CD4-positive, alpha-beta T cell treated with Interleukin-4 for 4 hours (primary cell): ENCODE data around the gene ITIH2.
"Not testable (repeated sequence)": the region's sequence is repeated elsewhere in the genome, so short reads cannot be mapped to it uniquely, and the experiment has no call there.

Source experiments
- DNase-seq: peaks from one replicate; pipeline ENCODE4 v3.0.0-alpha.2; 2020

ITIH2 gene, protein sequence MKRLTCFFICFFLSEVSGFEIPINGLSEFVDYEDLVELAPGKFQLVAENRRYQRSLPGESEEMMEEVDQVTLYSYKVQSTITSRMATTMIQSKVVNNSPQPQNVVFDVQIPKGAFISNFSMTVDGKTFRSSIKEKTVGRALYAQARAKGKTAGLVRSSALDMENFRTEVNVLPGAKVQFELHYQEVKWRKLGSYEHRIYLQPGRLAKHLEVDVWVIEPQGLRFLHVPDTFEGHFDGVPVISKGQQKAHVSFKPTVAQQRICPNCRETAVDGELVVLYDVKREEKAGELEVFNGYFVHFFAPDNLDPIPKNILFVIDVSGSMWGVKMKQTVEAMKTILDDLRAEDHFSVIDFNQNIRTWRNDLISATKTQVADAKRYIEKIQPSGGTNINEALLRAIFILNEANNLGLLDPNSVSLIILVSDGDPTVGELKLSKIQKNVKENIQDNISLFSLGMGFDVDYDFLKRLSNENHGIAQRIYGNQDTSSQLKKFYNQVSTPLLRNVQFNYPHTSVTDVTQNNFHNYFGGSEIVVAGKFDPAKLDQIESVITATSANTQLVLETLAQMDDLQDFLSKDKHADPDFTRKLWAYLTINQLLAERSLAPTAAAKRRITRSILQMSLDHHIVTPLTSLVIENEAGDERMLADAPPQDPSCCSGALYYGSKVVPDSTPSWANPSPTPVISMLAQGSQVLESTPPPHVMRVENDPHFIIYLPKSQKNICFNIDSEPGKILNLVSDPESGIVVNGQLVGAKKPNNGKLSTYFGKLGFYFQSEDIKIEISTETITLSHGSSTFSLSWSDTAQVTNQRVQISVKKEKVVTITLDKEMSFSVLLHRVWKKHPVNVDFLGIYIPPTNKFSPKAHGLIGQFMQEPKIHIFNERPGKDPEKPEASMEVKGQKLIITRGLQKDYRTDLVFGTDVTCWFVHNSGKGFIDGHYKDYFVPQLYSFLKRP

DNA sequence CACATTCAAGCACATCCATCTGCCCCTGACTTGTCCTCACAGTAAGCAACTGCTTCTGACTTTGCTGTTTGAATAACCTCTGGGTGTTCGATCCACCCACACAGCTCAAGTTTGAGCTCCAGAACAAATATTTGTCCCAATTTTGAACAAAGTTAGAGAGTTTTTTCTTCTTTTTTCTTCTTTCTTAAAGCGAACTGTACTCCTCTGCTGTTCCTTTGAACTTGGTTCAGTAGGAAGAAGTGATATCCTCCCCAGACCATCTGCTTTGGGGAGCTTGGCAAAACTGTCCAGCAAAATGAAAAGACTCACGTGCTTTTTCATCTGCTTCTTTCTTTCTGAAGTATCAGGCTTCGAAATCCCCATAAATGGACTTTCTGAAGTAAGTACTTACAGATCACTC lies at the start of gene ITIH2:
TSS of gene ITIH2 (plus strand) at position 177 of the 400 bp plus-strand sequence. CDS start at position 296, 119 bp downstream.
- DNase-seq = no peak

DNA sequence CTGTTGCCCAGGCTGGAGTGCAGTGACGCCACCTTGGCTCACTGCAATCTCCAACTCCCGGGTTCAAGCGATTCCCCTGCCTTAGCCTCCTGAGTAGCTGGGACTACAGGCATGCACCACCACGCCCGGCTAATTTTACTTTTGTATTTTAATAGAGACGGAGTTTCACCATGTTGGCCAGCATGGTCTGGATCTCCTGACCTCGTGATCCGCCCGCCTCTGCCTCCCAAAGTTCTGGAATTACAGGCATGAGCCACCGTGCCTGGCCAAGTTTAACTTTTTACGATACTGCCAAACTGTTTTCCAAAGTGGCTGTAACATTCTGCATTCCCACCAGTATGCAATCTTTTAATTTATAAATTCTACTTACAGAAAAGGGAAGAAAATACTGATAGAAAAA lies 46.0 kb upstream of the ITIH2 start:
- DNase-seq = not testable (repeated sequence)

DNA sequence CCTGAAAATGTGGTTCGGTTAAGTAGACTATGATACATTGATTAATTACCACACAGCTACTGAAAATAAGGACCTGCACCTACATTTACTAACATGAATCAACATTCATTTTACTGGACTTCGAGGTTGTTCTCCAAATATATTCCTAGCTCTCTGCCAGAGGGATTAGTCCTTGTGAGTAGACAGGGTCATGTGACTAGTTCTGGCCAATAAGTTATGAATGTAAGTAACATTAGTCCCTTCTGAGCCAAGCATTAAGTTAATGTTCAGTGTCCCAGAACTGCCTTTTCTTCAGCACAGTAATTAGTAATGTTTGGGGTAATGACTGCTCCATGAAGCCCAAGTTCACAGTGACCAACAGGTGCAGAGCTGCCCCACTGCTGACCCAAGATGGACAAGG lies 45.6 kb upstream of the ITIH2 start:
- DNase-seq = no peak

DNA sequence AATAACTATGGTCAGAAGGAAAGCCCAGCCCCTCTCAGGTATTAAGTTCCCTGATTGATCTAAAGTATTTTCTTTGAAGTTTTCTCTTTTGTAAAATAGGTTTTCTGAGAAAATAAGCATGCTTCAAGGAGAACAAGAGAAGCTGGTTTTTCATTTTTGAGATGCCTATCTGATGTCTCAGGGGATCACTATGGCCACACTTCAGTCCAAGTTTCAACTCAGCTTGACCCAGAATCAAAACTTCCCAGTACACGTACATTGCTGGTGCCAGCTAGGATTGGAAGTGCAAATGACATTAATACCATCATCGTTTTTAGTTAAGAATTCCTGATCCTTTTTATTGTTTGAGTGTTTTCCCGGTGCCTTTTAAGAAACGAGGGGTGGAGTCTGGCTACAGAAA lies 43.6 kb upstream of the ITIH2 start:
- DNase-seq = no peak

DNA sequence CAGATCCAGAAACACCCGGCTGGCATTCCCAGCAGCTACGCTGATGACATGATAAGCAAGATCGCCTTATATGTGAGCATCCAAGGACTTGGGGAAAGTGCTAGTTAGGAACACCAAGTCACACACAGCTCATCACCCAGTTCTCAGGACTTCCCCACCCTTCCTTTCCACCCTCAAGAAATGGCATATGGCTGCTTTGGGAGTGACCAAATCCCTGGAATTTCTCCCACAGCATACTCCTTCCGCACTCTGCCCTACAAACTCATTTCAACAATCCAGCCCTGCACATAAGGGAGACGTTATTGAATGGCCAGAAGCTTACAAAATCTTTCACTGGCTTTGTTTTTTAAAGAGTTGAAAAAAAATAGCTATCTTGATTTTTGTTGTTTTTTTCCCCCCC lies 40.6 kb upstream of the ITIH2 start:
- DNase-seq = no peak

DNA sequence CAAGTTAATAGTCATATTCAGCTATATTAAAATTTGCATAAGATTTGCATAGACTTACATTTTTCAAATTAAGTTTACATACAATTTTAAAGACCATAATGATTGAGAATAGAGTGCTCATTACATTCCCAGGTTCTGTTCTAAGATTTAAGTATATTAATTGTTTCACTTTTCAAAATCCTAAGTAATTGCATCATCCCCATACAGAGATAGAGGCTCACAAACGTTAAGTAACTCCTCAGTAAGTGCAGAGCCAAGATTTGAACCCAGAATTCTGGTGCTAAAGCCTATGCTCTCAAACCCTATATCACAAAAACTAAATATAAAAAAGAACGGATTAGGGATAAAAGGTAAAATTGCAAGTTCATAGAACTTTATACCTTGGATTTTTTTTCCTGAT lies 38.4 kb upstream of the ITIH2 start:
- DNase-seq = no peak

DNA sequence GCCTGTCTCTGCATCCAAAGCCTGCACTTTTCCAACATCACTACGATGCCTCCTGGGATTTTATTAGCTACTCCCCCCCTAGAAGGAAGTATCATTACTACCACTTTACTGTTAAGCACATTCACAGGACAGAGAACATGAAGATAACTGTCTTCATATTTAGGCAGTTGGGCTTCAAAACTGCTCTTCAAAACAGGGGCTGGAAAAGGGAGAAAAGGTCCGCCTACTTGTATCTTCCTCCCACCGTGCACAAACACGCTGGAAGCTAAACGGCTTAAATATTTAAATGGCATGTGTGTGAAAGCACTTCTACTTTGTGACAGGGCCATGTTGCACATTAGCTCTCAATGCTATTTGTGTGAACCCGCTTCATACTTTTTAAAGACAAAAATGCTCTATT lies 37.3 kb upstream of the ITIH2 start:
- no peak for DNase-seq

DNA sequence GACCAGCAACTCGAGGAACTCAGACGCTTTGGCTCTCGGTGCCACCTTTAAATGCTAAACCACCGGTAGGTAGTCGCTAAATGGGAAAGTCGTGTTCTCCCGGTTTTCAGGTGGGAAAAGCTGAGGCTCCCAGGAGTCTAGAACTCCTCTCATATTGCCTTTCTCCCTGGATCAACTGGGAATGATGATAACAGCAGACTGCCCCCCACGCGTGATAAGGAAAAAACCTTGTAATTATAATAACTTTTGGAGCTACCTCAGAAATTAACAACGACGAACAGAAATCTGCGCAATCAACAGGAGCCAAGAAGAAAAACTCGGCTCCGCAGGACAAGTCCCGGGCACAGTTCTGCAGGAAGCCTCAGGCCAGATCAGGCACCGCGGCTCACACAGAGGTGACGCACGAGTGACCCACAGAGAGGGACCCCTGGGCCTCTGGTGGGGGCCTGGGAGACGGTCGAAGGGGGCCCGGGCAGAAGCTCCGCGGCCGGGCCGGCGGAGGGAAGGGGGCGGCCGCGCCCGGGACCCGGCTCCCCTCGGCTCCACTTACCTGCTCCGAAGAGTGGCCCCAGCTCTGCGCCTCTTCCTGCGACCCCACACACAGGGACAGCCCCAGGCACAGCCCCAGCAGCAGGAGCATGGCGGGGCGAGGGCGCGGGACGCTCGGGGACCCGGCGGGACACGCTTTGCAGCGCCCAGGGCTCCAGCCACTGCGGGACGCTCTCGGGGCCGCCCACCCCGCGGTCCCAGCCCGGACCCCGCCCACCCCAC lies 36.7 kb upstream of the ITIH2 start, which contains the start of gene ITIH5:
TSS of gene ITIH5 (minus strand) at position 714 of the 771 bp plus-strand sequence. CDS start at position 640, 74 bp downstream.
- no peak for DNase-seq

DNA sequence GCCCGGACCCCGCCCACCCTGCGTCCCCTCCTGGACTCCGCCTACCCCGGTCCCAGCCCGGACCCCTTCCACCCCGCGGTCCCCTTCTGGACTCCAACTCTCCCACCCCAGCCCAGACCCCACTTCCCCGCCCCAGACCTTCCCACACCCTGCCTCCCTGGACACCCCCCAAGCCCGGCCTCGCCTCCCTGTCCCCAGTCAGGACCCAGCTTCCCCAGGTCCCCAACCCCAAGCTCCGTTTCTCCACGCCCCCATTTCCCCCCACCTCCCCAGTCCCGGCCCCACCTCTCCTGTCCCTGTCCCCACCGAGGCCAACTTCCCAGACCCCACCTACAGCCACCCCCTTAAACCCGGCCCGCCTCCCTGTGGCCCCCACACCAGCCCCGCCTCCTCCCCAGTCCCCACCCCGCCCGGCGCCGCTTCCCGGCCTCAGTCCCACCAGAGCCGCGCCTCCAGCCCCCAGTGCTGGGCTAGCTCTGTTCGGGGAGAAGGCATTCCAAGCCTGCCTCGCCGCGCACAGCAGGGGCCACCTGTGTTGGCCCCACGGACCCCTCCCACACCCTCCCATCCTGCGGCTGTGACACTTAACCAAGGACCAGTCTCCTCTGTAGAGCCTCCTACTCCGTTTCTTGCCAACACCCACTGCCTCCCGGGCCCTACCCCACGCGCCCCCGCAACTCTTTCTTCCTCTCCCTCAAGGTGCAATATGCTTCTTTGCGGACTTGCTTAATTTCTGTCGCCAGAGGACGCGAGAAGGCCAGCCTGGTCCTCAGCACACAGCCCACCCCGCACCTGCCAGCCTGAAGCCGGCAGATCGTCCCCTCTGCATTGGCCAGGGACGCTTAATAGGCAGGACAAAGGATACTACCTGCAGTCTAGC lies 35.6 kb upstream of the ITIH2 start:
- no peak for DNase-seq

DNA sequence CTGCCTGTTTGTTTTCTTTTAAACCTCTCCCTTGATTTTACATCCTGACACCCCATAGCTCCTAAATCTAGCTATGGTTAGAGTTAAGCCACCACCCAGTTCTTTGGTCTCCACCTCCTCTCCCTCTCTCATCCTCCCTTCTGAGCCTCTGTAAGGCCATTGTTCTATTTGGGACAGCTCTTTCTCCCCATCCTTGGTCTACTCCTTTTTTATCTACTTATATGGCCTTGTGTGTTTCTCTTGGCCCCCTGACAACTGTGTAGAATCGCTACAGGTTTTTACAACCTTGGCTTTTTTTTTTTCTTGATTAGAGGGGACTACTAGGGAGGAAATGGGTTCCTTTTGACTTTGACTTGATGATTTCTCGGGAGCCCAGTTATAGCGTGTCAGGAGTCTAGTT lies 33.0 kb upstream of the ITIH2 start:
- DNase-seq = no peak

DNA sequence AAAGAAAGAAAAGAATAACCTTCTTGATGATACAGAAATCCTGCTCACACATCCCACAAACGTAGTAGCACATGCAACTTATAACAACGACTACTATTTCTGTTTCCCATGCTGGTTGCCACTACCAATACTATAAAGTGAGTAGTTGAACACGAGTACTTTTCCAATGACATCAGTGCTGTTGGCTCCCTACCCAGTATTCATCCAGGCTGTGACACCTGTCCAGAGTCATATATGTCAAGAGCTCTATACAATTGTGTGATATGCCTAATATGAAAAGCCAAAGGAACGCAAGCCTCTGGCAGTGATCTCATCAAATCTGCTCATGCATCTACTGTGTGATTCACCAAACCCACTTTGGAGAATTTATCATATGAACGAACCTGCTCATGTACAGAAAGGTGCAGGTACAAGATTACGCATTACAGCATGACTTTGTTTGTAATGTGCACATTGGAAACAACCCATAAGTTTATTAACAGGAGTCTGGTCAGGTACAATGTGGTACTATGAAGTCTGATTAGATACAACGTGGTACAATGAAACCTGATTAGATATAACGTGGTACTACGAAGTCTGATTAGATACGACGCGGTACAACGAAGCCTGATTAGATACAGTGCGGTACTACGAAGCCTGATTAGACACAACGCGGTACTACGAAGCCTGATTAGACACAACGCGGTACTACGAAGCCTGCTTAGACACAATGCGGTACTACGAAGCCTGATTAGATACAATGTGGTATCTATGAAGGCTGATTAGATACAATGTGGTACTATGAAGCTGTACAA lies 30.6 kb upstream of the ITIH2 start:
- DNase-seq = no peak

DNA sequence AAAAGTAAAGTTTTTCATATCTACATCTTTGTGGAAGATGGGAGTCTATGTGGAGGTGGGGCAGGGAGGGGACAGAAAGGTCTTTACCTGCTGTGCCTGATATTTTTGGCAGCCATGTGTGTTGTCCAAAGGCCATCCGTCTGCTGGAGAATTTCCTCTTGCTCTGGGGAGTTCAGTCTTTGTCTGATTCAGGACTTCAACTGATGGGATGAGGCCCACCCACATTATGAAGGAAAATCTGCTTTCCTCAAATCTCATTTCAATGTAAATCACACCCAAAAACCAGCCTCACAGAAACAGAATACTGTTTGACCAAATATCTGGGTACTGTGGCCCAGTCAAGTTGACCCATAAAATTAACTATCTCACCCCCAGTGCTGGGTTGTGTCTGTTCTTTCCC lies 23.9 kb upstream of the ITIH2 start:
- DNase-seq = no peak

DNA sequence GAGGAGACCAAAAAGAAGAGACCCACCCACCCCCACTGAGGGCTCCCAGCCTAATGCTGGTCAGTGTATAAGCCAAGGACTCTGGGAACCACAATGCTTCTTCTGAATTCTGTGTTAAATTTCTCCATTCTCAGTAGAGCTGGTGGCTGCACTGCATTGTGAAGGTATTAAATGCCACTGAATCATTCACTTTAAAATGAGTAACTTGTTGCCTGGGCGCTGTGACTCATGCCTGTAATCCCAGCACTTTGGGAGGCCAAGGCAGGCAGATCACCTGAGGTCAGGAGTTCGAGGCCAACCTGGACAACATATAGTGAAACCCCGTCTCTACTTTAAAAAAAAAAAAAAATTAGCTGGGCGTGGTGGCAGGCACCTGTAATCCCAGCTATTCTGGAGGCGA lies 23.0 kb upstream of the ITIH2 start:
- not testable (repeated sequence) for DNase-seq

DNA sequence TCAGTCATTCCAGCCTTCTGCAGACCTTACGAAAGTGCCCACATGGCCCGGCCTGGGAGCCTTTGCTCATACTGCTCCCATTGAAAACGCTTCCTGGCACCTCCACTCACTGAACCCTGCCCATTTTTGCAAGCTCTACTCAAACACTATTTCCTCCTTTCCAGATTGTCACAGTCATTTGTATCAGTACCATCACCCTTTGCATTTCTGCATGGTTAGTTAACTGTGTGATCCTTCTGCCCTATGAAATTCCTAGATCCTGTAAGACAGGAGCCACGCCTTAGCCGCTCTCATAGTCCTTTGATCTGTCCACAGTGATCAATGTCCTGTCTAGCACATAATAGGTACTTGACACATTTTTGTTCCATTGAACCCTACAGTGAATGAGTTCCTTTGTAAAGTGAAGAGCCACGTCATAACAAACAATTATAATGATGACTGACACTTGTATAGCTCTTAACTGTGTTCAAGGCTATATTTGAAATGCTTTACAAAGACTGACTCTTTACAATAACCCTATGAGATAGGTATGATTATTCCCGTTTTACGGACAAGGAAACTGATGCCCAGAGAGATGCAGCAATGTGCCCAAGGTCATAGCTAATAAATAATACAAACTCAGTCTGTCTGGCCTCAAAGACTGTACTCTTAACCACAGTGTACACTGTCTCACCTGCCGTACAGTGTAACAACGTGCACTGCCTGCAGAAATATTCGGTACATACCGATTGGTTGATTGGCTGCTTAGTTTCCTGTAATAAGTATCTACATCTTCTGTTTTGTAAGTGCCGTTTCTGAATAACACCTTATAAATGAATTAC lies 16.6 kb upstream of the ITIH2 start:
- no peak for DNase-seq

DNA sequence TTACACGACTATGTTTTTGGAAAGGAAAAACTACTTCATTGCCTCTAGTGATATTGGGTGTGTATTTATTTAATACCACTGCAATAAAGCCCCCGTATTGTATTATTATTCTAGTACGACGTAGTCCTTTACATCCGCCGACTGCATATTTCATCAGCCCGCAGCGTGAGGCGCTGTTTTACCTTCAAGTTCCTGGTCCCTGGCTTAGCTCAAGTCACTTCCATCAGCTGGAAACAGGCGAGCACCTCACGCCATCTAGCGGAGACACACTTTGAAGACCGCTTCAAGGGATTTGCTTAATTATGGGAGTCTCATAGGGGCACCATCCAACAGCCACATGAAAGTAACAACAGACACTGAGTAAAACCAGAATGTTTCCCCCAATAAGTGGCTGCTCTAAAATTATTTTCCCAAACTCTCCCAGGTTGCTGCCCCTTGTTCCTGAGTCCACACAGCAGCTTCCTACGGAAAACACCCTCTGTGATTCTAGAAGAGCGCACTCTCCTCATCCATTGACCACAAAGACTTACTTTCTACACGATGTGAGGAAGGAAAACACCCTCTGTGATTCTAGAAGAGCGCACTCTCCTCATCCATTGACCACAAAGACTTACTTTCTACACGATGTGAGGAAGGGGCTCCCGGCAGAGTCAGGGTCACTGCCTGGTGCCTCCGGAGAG lies 15.7 kb upstream of the ITIH2 start:
- DNase-seq = peak; percentile 78

DNA sequence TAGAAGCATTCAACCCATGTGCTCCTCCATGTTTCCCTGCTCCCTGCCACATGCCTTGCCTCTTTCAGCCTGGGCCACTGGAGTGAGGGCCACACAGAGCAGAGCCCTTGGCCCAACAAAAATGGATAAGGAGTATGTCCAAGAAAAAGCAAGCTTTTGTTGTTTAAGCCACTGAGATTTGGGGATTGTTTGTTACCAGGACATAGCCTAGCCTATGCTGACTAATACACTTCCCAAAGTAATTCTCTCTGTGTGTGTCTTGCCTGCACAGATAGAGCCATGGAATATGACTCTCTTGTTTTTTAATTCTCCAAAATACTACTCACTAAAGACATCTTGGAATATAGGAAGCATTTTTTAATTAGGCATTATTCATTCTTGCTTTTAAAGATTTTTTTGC lies 13.5 kb upstream of the ITIH2 start:
- no peak for DNase-seq

DNA sequence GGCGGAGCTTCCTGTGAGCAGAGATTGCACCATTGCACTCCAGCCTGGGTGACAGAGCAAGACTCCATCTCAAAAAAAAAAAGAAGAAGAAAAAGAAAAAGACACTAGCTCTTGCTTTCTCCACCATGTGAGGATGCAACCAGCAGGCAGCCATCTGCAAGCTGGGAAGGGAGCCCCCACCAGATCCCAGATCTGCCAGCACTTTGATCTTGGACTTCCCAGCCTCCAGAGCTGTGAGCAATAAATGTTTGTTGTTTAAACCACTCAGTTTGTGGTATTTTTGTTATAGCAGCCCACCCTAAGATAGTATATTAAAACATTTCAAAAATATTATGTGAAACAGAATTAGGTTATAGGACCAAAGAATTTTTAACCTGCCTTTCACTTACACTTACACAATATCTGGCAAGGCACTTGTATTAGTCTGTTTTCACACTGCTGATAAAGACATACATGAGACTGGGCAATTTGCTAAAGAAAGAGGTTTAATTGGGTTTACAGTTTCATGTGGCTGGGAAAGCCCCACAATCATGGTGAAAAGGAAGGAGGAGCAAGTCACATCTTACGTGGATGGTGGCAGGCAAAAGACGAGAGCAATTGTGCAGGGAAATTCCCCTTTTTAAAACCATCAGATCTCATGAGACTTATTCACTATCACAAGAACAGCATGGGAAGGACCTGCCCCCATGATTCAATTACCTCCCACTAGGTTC lies 12.1 kb upstream of the ITIH2 start:
- not testable (repeated sequence) for DNase-seq

DNA sequence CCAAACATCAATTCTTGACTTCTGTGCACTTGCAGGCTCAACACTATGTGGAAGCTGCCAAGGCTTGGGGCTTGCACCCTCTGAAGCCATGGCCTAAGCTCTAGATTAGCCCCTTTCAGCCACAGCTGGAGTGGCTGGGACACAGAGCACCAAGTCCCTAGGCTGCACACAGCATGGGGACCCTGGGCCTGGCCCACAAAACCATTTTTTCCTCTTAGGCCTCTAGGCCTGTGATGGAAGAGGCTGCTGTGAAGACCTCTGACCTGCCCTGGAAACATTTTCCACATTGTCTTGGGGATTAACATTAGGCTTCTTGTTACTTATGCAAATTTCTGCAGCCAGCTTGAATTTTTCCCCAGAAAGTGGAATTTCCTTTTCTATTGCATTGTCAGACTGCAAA lies 10.7 kb upstream of the ITIH2 start:
- DNase-seq = not testable (repeated sequence)

DNA sequence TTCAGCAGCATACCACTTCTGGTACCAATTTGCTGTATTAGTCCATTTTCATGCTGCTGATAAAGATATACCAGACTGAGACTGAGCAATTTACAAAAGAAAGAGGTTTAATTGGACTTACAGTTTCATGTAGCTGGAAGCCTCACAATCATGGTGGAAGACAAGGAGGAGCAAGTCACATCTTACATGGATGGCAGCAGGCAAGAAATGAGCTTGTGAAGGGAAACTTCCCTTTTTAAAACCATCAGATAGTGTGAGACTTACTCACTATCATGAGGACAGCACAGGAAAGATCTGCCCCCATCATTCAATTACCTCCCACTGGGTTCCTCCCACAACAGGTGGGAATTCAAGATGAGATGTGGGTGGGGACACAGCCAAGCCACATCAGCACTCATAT lies 9.9 kb upstream of the ITIH2 start:
- DNase-seq = not testable (repeated sequence)
